Occipital lobe (tissue), 2 donors: ENCODE results near the gene ITGB2. TPM values are rescaled to one million over a fixed set of nuclear protein-coding genes. Genes with fewer than 3 reads are reported as not detected.
"Not testable (repeated sequence)": the region's sequence is repeated elsewhere in the genome, so short reads cannot be mapped to it uniquely, and the experiment has no call there.

Experiments
- DNase-seq: peaks from one replicate; lab custom pipeline; 2025; lab: John Stamatoyannopoulos, UW
- total RNA-seq: library from RNA; depleted of rRNA; stranded (reverse); fragments of >200 nt; gene quantifications from one replicate; pipeline ENCODE4 v1.2.3, GENCODE V29; 2014

The ITGB2 gene
- total RNA-seq, 1 donor from 2014 or later = 9.2 TPM

GRCh38 chr21:44927587-44928461, 7.1 kb upstream of the ITGB2 start:
- DNase-seq = no peak

GRCh38 chr21:44927259-44927586, 6.5 kb upstream of the ITGB2 start:
- DNase-seq = no peak

GRCh38 chr21:44926331-44927101, 5.8 kb upstream of the ITGB2 start:
- no peak for DNase-seq

- DNase-seq = no peak
Observed at GRCh38 chr21:44925378-44925755, 4.7 kb upstream of the ITGB2 start.

GRCh38 chr21:44924606-44925377, 4.1 kb upstream of the ITGB2 start:
- DNase-seq = no peak

- no peak for DNase-seq
Observed at GRCh38 chr21:44923480-44924084, 2.9 kb upstream of the ITGB2 start.

GRCh38 chr21:44921928-44922327, 1.2 kb upstream of the ITGB2 start:
- no peak for DNase-seq

- DNase-seq = no peak
Observed at GRCh38 chr21:44919913-44920693, 596 bp downstream of the ITGB2 start.

GRCh38 chr21:44919111-44919912, 1.4 kb downstream of the ITGB2 start:
- DNase-seq = no peak

- DNase-seq = no peak
Observed at GRCh38 chr21:44918581-44919033, 2.1 kb downstream of the ITGB2 start.

GRCh38 chr21:44918107-44918470, 2.6 kb downstream of the ITGB2 start:
- DNase-seq = no peak

- DNase-seq = no peak
Observed at GRCh38 chr21:44917446-44918106, 3.1 kb downstream of the ITGB2 start.

GRCh38 chr21:44916965-44917364, 3.7 kb downstream of the ITGB2 start:
- no peak for DNase-seq

- no peak for DNase-seq
Observed at GRCh38 chr21:44914176-44914874, 6.4 kb downstream of the ITGB2 start.

- no peak for DNase-seq
Observed at GRCh38 chr21:44913425-44914175, 7.1 kb downstream of the ITGB2 start.

- DNase-seq = not testable (repeated sequence)
Observed at GRCh38 chr21:44912506-44913412, 7.9 kb downstream of the ITGB2 start.

GRCh38 chr21:44912158-44912473, 8.6 kb downstream of the ITGB2 start:
- DNase-seq = no peak
